ENCODE results near the gene GSAP.

Gene GSAP

GRCh38 chr7:77450613-77451012 lies 34.5 kb upstream of the GSAP start:
- TF ChIP-seq POLR2A (IDR thresholded peaks at IDR 0.05; ENCODE audit: low read length) = no peak
- TF ChIP-seq GATA1 (IDR thresholded peaks at IDR 0.05; ENCODE audit: low read depth, low read length) = no peak

GRCh38 chr7:77450054-77450453 lies 33.9 kb upstream of the GSAP start:
- no peak for DNase-seq
- TF ChIP-seq POLR2A (IDR thresholded peaks at IDR 0.05; ENCODE audit: low read length) = no peak
- TF ChIP-seq GATA1 (IDR thresholded peaks at IDR 0.05; ENCODE audit: low read depth, low read length) = no peak

More at GRCh38 chr7:77450613-77451012, 34.5 kb upstream of the GSAP start:
- DNase-seq = no peak

GRCh38 chr7:77447616-77448015 lies 31.5 kb upstream of the GSAP start:
- TF ChIP-seq POLR2A (IDR thresholded peaks at IDR 0.05; ENCODE audit: low read length) (no peak), GATA1 (IDR thresholded peaks at IDR 0.05; ENCODE audit: low read depth, low read length) (no peak)
- DNase-seq = no peak

- no peak for TF ChIP-seq POLR2A (IDR thresholded peaks at IDR 0.05; ENCODE audit: low read length)
- no peak for TF ChIP-seq GATA1 (IDR thresholded peaks at IDR 0.05; ENCODE audit: low read depth, low read length)
- no peak for DNase-seq
Observed at GRCh38 chr7:77444123-77444522, 28.0 kb upstream of the GSAP start.

GRCh38 chr7:77443042-77443441 lies 26.9 kb upstream of the GSAP start:
- DNase-seq = no peak
- TF ChIP-seq POLR2A (IDR thresholded peaks at IDR 0.05; ENCODE audit: low read length) (no peak), GATA1 (IDR thresholded peaks at IDR 0.05; ENCODE audit: low read depth, low read length) (no peak)

GRCh38 chr7:77442636-77443035 lies 26.5 kb upstream of the GSAP start:
- DNase-seq = no peak
- TF ChIP-seq POLR2A (IDR thresholded peaks at IDR 0.05; ENCODE audit: low read length) (no peak), GATA1 (IDR thresholded peaks at IDR 0.05; ENCODE audit: low read depth, low read length) (no peak)

- no peak for DNase-seq
- TF ChIP-seq POLR2A (IDR thresholded peaks at IDR 0.05; ENCODE audit: low read length) = no peak
- TF ChIP-seq GATA1 (IDR thresholded peaks at IDR 0.05; ENCODE audit: low read depth, low read length) = no peak
Observed at GRCh38 chr7:77441046-77441445, 24.9 kb upstream of the GSAP start.

GRCh38 chr7:77439572-77439971 lies 23.4 kb upstream of the GSAP start:
- TF ChIP-seq POLR2A (IDR thresholded peaks at IDR 0.05; ENCODE audit: low read length) = no peak
- no peak for TF ChIP-seq GATA1 (IDR thresholded peaks at IDR 0.05; ENCODE audit: low read depth, low read length)
- no peak for DNase-seq

- TF ChIP-seq GATA1 (IDR thresholded peaks at IDR 0.05; ENCODE audit: low read depth, low read length) (no peak), POLR2A (IDR thresholded peaks at IDR 0.05; ENCODE audit: low read length) (no peak)
- DNase-seq = peak; percentile 6 to 70
Observed at GRCh38 chr7:77438131-77438530, 22.0 kb upstream of the GSAP start.

- TF ChIP-seq GATA1 (IDR thresholded peaks at IDR 0.05; ENCODE audit: low read depth, low read length) (no peak), POLR2A (IDR thresholded peaks at IDR 0.05; ENCODE audit: low read length) (no peak)
- DNase-seq = peak in 1 of 2 experiments; percentile 8
Observed at GRCh38 chr7:77434570-77435275, 18.6 kb upstream of the GSAP start.

GRCh38 chr7:77433901-77434300 lies 17.8 kb upstream of the GSAP start:
- no peak for DNase-seq
- TF ChIP-seq POLR2A (IDR thresholded peaks at IDR 0.05; ENCODE audit: low read length) (no peak), GATA1 (IDR thresholded peaks at IDR 0.05; ENCODE audit: low read depth, low read length) (no peak)

- TF ChIP-seq POLR2A (IDR thresholded peaks at IDR 0.05; ENCODE audit: low read length) (no peak), GATA1 (IDR thresholded peaks at IDR 0.05; ENCODE audit: low read depth, low read length) (no peak)
- no peak for DNase-seq
Observed at GRCh38 chr7:77430927-77431326, 14.8 kb upstream of the GSAP start.

GRCh38 chr7:77428777-77429231 lies 12.7 kb upstream of the GSAP start:
- no peak for DNase-seq
- TF ChIP-seq POLR2A (IDR thresholded peaks at IDR 0.05; ENCODE audit: low read length) = no peak
- TF ChIP-seq GATA1 (IDR thresholded peaks at IDR 0.05; ENCODE audit: low read depth, low read length) = no peak

- no peak for TF ChIP-seq GATA1 (IDR thresholded peaks at IDR 0.05; ENCODE audit: low read depth, low read length)
- no peak for TF ChIP-seq POLR2A (IDR thresholded peaks at IDR 0.05; ENCODE audit: low read length)
- DNase-seq = no peak
Observed at GRCh38 chr7:77427996-77428603, 12.0 kb upstream of the GSAP start.

- DNase-seq = no peak
- TF ChIP-seq POLR2A (IDR thresholded peaks at IDR 0.05; ENCODE audit: low read length) (no peak), GATA1 (IDR thresholded peaks at IDR 0.05; ENCODE audit: low read depth, low read length) (no peak)
Observed at GRCh38 chr7:77426521-77427051, 10.4 kb upstream of the GSAP start.
